ENCODE data around the gene BSG.

GRCh38 chr19:596263-596655 is 23.9 kb downstream of the BSG start:
- TF ChIP-seq CTCF (IDR thresholded peaks at IDR 0.05) (no peak), POLR2AphosphoS5 (IDR thresholded peaks at IDR 0.05; ENCODE audit: low read depth, low read length) (no peak), REST (IDR thresholded peaks at IDR 0.05; ENCODE audit: insufficient read depth in 1 of 2, low read depth in 2 of 2, low read length in 1 of 2) (no peak), SIN3A (IDR thresholded peaks at IDR 0.05; ENCODE audit: borderline replicate concordance, insufficient read depth, low read depth, low read length) (no peak), TCF7L2 (IDR thresholded peaks at IDR 0.05; ENCODE audit: low read depth, low read length) (no peak)
